Measurements from ENCODE around the gene OGFRL1. TPM values are rescaled to one million over a fixed set of nuclear protein-coding genes. Genes with fewer than 3 reads are reported as not detected.

Gene OGFRL1
- total RNA-seq, 1 experiment from 2014 or later: 10.3 TPM

GRCh38 chr6:71246596-71246995, 42.0 kb upstream of the OGFRL1 start:
- intact Hi-C loops (cut with micrococcal nuclease): no loop called here
- Histone ChIP-seq H3K27ac (ENCODE audit: low read depth, low read length) (no peak overlapping the region), H3K9ac (ENCODE audit: low read length) (no peak overlapping the region), H3K4me2 (ENCODE audit: low read length) (no peak overlapping the region), H3K9me3 (ENCODE audit: control insufficient read depth in 1 of 2, insufficient read depth in 1 of 2, low read depth in 1 of 2, low read length in 2 of 2) (no peaks in the 10 kb centered on the region), H4K20me1 (ENCODE audit: insufficient read depth) (no peaks in the 10 kb centered on the region), H3K36me3 (ENCODE audit: control insufficient read depth in 1 of 2, insufficient read depth in 2 of 2, low read length in 2 of 2) (no peaks in the 10 kb centered on the region), H2AFZ (ENCODE audit: low read depth, low read length, poor library complexity, severe bottlenecking) (no peak overlapping the region), H3K79me2 (ENCODE audit: insufficient read depth, low read length) (no peaks in the 10 kb centered on the region), H3K27me3 (ENCODE audit: insufficient read depth, low read length) (peaks cover 11% of the 10 kb centered on the region; the same call in 1 of the 2 replicates), H3K4me3 (replicated peaks in 1 of 2; ENCODE audit: low read depth in 1 of 2, low read length in 2 of 2) (no peak overlapping the region), H3K9me2 (ENCODE audit: insufficient read depth) (no peaks in the 10 kb centered on the region), H3K4me1 (ENCODE audit: control insufficient read depth in 1 of 2, insufficient read depth in 2 of 2, low read length in 2 of 2) (no peaks in the 10 kb centered on the region)
- ChIA-PET RAD21 (ENCODE audit: low non-redundant PET in 1 of 2, low total read pairs in 2 of 2, uncharacterized antibody in 2 of 2, unreplicated experiment in 2 of 2) (no interaction called here), POLR2A (no interaction called here), CTCF (no interaction called here)
- no peak for ATAC-seq
- TF ChIP-seq FOSL1 (IDR thresholded peaks at IDR 0.05; ENCODE audit: low read depth): no peak
- TF ChIP-seq TCF7L2 (IDR thresholded peaks at IDR 0.05; ENCODE audit: borderline replicate concordance, extremely low read depth, insufficient read depth, insufficient read length): no peak
- TF ChIP-seq JUND (IDR thresholded peaks at IDR 0.05): no peak
- TF ChIP-seq REST (IDR thresholded peaks at IDR 0.05; ENCODE audit: low read depth): no peak
- no peak for TF ChIP-seq SP1 (IDR thresholded peaks at IDR 0.05; ENCODE audit: low read depth)
- TF ChIP-seq EGR1 (IDR thresholded peaks at IDR 0.05; ENCODE audit: low read depth): no peak
- TF ChIP-seq SRF (IDR thresholded peaks at IDR 0.05; ENCODE audit: low read depth): no peak
- TF ChIP-seq, protein P1, sequence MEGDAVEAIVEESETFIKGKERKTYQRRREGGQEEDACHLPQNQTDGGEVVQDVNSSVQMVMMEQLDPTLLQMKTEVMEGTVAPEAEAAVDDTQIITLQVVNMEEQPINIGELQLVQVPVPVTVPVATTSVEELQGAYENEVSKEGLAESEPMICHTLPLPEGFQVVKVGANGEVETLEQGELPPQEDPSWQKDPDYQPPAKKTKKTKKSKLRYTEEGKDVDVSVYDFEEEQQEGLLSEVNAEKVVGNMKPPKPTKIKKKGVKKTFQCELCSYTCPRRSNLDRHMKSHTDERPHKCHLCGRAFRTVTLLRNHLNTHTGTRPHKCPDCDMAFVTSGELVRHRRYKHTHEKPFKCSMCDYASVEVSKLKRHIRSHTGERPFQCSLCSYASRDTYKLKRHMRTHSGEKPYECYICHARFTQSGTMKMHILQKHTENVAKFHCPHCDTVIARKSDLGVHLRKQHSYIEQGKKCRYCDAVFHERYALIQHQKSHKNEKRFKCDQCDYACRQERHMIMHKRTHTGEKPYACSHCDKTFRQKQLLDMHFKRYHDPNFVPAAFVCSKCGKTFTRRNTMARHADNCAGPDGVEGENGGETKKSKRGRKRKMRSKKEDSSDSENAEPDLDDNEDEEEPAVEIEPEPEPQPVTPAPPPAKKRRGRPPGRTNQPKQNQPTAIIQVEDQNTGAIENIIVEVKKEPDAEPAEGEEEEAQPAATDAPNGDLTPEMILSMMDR (IDR thresholded peaks at IDR 0.05 in 2 of 3, conservative IDR thresholded peaks at IDR 0.05 in 1 of 3; ENCODE audit: borderline replicate concordance in 1 of 3, insufficient read depth in 1 of 3, low read depth in 2 of 3, low read length in 2 of 3): no peak
- TF ChIP-seq, protein P2, sequence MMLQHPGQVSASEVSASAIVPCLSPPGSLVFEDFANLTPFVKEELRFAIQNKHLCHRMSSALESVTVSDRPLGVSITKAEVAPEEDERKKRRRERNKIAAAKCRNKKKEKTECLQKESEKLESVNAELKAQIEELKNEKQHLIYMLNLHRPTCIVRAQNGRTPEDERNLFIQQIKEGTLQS (IDR thresholded peaks at IDR 0.05): no peak
- TF ChIP-seq POLR2A (IDR thresholded peaks at IDR 0.05; ENCODE audit: borderline replicate concordance, extremely low read depth, insufficient read depth, insufficient read length): no peak
- TF ChIP-seq ZNF274 (IDR thresholded peaks at IDR 0.05; ENCODE audit: low read depth, low read length): no peak
- no peak for TF ChIP-seq MAX (IDR thresholded peaks at IDR 0.05)
- no peak for TF ChIP-seq EZH2phosphoT487 (IDR thresholded peaks at IDR 0.05; ENCODE audit: borderline replicate concordance)
- no peak for TF ChIP-seq CEBPB (IDR thresholded peaks at IDR 0.05; ENCODE audit: low read depth)
- TF ChIP-seq, protein P3, sequence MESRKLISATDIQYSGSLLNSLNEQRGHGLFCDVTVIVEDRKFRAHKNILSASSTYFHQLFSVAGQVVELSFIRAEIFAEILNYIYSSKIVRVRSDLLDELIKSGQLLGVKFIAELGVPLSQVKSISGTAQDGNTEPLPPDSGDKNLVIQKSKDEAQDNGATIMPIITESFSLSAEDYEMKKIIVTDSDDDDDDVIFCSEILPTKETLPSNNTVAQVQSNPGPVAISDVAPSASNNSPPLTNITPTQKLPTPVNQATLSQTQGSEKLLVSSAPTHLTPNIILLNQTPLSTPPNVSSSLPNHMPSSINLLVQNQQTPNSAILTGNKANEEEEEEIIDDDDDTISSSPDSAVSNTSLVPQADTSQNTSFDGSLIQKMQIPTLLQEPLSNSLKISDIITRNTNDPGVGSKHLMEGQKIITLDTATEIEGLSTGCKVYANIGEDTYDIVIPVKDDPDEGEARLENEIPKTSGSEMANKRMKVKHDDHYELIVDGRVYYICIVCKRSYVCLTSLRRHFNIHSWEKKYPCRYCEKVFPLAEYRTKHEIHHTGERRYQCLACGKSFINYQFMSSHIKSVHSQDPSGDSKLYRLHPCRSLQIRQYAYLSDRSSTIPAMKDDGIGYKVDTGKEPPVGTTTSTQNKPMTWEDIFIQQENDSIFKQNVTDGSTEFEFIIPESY (IDR thresholded peaks at IDR 0.05; ENCODE audit: extremely low read depth, insufficient replicate concordance, low read length): no peak
- no peak for DNase-seq (ENCODE audit: low read depth, low spot score)
- BruUV-seq (replicated peaks): no TSS peak

Data from HCT116 (cell line).